Natural killer cell (primary cell): ENCODE results near the gene FAHD1. TPM values are rescaled to one million over a fixed set of nuclear protein-coding genes. Genes with fewer than 3 reads are reported as not detected.

Experiments used
- ATAC-seq, 3 donors: fragments of 150-1000 bp in 2 of 3; fragments of 200-7000 bp in 1 of 3; cut with Tn5 transposase; 1 replicate in 1 of 3; 2 replicates in 2 of 3; pipeline ENCODE4 v1.10.0; 2021; ENCODE audit warnings: mild to moderate bottlenecking in 2 of 3, moderate library complexity in 2 of 3
- DNase-seq, 2 donors: peaks; one replicate each; pipeline versions ENCODE4 v3.0.0 to v3.0.0-alpha.2; 2013 to 2021; ENCODE audit warnings: mixed read lengths in 1 of 2
- H3K27ac ChIP-seq: one replicate; pipeline ENCODE4 v1.5.1; 2013; ENCODE audit warnings: mild to moderate bottlenecking, low read length
- H3K27me3 ChIP-seq: one replicate; pipeline ENCODE4 v1.6.1; 2013; ENCODE audit warnings: low read length; ENCODE audit not compliant: control insufficient read depth, insufficient read depth
- H3K36me3 ChIP-seq: one replicate; pipeline ENCODE4 v1.6.1; 2013; ENCODE audit warnings: low read length; ENCODE audit not compliant: control insufficient read depth, insufficient read depth
- H3K4me1 ChIP-seq: one replicate; pipeline ENCODE4 v1.6.1; 2013; ENCODE audit warnings: low read length; ENCODE audit not compliant: control insufficient read depth, insufficient read depth
- H3K4me3 ChIP-seq: one replicate; pipeline ENCODE4 v1.5.1; 2013; ENCODE audit warnings: low read length
- H3K9me3 ChIP-seq: one replicate; pipeline ENCODE4 v1.6.1; 2013; ENCODE audit warnings: low read length; ENCODE audit not compliant: control insufficient read depth, insufficient read depth
- H3K27ac Mint-ChIP-seq, 2 donors: one replicate each; pipeline ENCODE4 v1.8.0; 2022; ENCODE audit warnings: mild to moderate bottlenecking in 2 of 2, mixed read lengths in 2 of 2, moderate library complexity in 1 of 2
- H3K27me3 Mint-ChIP-seq, 2 donors: one replicate each; pipeline ENCODE4 v1.8.0; 2022; ENCODE audit warnings: low read depth in 2 of 2, mixed read lengths in 2 of 2
- H3K36me3 Mint-ChIP-seq: one replicate; pipeline ENCODE4 v1.8.0; 2022; ENCODE audit warnings: mixed read lengths
- H3K4me1 Mint-ChIP-seq, 2 donors: one replicate each; pipeline ENCODE4 v1.8.0; 2022; ENCODE audit warnings: mixed read lengths in 2 of 2
- H3K4me3 Mint-ChIP-seq: one replicate; pipeline ENCODE4 v1.8.0; 2022; ENCODE audit warnings: mild to moderate bottlenecking, moderate library complexity, mixed read lengths
- H3K9me3 Mint-ChIP-seq, 2 donors: one replicate each; pipeline ENCODE4 v1.8.0; 2022; ENCODE audit warnings: mixed read lengths in 2 of 2
- WGBS: methylation state at CpG from one replicate; pipeline ENCODE4 v1.1.7; 2013; ENCODE audit warnings: missing lambda C conversion rate; ENCODE audit not compliant: insufficient coverage; 5-methylcytosine and 5-hydroxymethylcytosine counted together
- intact Hi-C: fragments of 100-400 bp; cut with micrococcal nuclease; formaldehyde crosslinking; loops from one replicate; pipeline ENCODE4 v1.14.2; 2022
- total RNA-seq, 4 donors: library from RNA; stranded (reverse); fragments of 120-200 nt in 1 of 4; gene quantifications; one replicate each; pipeline versions ENCODE4 v1.2.3 to v1.2.4, GENCODE V29; 2013 to 2022
- TF ChIP-seq, protein P1 (sequence below): fragments of 200-600 bp; IDR thresholded peaks from one replicate; pipeline ENCODE4 v1.8.0; 2022; ENCODE audit warnings: antibody characterized with exemption

FAHD1 gene
- total RNA-seq, 3 donors from 2014 or later (not counting 1 experiment from before 2014, with no cell fraction given) = 5.3 to 10.6 (median 7.4) TPM

DNA sequence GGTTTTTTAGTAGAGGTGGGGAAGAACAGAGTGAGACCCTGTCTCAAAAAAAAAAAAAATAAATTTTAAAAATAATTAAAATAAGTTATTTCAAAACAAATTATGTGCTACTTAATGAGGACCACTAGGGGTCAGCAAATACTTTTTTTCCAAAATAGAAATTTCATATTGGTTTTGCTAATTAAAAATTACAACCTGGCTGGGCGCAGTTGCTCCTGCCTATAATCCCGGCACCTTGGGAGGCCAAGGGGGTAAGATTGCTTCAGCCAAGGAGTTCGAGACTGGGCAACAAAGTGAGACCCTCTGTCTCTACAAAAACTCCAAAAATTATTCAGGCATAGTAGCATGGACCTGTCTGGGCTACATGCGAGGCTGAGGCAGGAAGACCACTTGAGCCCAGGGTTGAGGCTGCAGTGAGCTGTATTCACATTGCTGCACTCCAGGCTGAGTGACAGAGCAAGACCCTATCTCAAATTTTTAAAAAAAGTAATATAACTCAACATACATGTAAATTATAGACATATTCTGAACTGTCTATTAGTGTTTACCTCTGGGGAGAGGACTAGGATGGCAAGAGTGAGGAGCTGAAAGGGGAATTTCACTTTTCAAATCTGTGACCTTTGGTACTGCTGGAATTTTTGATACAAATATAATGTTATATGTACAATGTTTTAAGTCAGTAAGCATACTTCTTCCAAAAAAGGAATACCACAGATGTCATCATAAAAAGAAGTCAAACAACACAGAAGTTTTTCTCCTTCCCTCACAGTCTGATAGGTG, 36.9 kb downstream of the FAHD1 start:
- intact Hi-C loops = loop anchor here (2.0 kb wide), 1 partner anchor 65 kb away; no protein-coding TSS in a partner anchor
- H3K4me3 Mint-ChIP-seq = no peak overlapping the region

GRCh38 chr16:1865902-1866690, 39.1 kb downstream of the FAHD1 start:
- H3K36me3 ChIP-seq = no peaks in the 10 kb centered on the region
- H3K9me3 ChIP-seq = no peaks in the 10 kb centered on the region
- no peaks in the 10 kb centered on the region for H3K4me1 Mint-ChIP-seq
- ATAC-seq (no peak), DNase-seq (no peak)
- WGBS = 77% methylated on average over 6 of the region's 6 CpGs
- H3K27me3 Mint-ChIP-seq = peaks cover 3 to 15% of the 10 kb centered on the region in 2 donors
- intact Hi-C loops = loop anchor here (2.0 kb wide), 1 partner anchor 63 kb away; no protein-coding TSS in a partner anchor
- H3K27ac ChIP-seq = no peak overlapping the region
- TF ChIP-seq, protein P1, sequence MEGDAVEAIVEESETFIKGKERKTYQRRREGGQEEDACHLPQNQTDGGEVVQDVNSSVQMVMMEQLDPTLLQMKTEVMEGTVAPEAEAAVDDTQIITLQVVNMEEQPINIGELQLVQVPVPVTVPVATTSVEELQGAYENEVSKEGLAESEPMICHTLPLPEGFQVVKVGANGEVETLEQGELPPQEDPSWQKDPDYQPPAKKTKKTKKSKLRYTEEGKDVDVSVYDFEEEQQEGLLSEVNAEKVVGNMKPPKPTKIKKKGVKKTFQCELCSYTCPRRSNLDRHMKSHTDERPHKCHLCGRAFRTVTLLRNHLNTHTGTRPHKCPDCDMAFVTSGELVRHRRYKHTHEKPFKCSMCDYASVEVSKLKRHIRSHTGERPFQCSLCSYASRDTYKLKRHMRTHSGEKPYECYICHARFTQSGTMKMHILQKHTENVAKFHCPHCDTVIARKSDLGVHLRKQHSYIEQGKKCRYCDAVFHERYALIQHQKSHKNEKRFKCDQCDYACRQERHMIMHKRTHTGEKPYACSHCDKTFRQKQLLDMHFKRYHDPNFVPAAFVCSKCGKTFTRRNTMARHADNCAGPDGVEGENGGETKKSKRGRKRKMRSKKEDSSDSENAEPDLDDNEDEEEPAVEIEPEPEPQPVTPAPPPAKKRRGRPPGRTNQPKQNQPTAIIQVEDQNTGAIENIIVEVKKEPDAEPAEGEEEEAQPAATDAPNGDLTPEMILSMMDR = no peak
- H3K4me3 Mint-ChIP-seq = no peak overlapping the region
- H3K27ac Mint-ChIP-seq = no peak overlapping the region
- H3K27me3 ChIP-seq = no peaks in the 10 kb centered on the region
- no peaks in the 10 kb centered on the region for H3K4me1 ChIP-seq
- no peaks in the 10 kb centered on the region for H3K9me3 Mint-ChIP-seq
- H3K4me3 ChIP-seq = no peak overlapping the region
- H3K36me3 Mint-ChIP-seq = no peaks in the 10 kb centered on the region

More for the DNA sequence above, 36.9 kb downstream of the FAHD1 start:
- H3K4me1 ChIP-seq = no peaks in the 10 kb centered on the region
- no peaks in the 10 kb centered on the region for H3K4me1 Mint-ChIP-seq
- ATAC-seq (no peak), DNase-seq (peak in 1 of 2 donors; percentile 70)
- H3K36me3 ChIP-seq = no peaks in the 10 kb centered on the region
- no peaks in the 10 kb centered on the region for H3K36me3 Mint-ChIP-seq
- no peaks in the 10 kb centered on the region for H3K9me3 ChIP-seq
- TF ChIP-seq, protein P1 = peak; percentile 66
- H3K27ac Mint-ChIP-seq = no peak overlapping the region
- peaks cover 23 to 26% of the 10 kb centered on the region in 2 donors for H3K27me3 Mint-ChIP-seq
- peaks cover 5% of the 10 kb centered on the region for H3K27me3 ChIP-seq
- 13% methylated on average over 4 of the region's 4 CpGs for WGBS
- H3K9me3 Mint-ChIP-seq = no peaks in the 10 kb centered on the region
- no peak overlapping the region for H3K4me3 ChIP-seq
- H3K27ac ChIP-seq = no peak overlapping the region

- Histone ChIP-seq H3K4me1 (peaks cover 2% of the 10 kb centered on the region), H3K27ac (no peak overlapping the region), H3K9me3 (no peaks in the 10 kb centered on the region), H3K27me3 (peaks cover 6% of the 10 kb centered on the region), H3K4me3 (no peak overlapping the region), H3K36me3 (no peaks in the 10 kb centered on the region)
- Mint-ChIP-seq H3K36me3 (no peaks in the 10 kb centered on the region), H3K4me3 (no peak overlapping the region), H3K4me1 (peaks cover 5 to 6% of the 10 kb centered on the region in 2 donors), H3K27ac (no peak overlapping the region), H3K9me3 (no peaks in the 10 kb centered on the region), H3K27me3 (peaks cover 7 to 18% of the 10 kb centered on the region in 2 donors)
- ATAC-seq (no peak), DNase-seq (no peak)
- WGBS = 76% methylated on average over 8 of the region's 9 CpGs
- TF ChIP-seq, protein P1 = no peak
- intact Hi-C loops = no loop called here
Measured at GRCh38 chr16:1870365-1871082, 43.5 kb downstream of the FAHD1 start.
